Endometrium (tissue), 2 donors: ENCODE measurements around the gene LTBP2.

ENCODE experiments used
- FAIRE-seq: peaks from 2 replicates; lab custom pipeline; 2012; peaks lifted over from hg19 to GRCh38; lab: Jason Lieb, UNC
- donor health status: control.
- donor health status: control.

LTBP2 gene

DNA sequence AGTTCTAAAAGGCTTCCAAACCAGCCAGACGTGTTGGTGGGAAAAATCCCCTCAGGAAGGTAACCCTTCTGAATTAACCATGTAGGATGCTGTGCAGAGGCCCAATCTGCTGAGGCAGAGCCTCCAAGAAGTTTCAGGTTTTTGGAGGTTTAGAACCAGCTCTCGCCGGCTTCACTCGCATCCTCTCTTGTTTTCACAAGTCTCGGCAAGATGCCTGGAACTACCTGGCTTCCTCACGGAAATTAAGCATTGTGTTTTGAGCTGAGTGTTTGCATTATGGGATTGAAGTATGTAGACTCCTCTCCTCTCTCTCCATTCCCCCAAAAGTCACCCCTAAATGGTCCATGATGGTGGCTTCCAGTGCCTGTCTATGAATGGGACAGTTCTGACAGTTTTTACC, 20.6 kb downstream of the LTBP2 start:
- no peak for FAIRE-seq

DNA sequence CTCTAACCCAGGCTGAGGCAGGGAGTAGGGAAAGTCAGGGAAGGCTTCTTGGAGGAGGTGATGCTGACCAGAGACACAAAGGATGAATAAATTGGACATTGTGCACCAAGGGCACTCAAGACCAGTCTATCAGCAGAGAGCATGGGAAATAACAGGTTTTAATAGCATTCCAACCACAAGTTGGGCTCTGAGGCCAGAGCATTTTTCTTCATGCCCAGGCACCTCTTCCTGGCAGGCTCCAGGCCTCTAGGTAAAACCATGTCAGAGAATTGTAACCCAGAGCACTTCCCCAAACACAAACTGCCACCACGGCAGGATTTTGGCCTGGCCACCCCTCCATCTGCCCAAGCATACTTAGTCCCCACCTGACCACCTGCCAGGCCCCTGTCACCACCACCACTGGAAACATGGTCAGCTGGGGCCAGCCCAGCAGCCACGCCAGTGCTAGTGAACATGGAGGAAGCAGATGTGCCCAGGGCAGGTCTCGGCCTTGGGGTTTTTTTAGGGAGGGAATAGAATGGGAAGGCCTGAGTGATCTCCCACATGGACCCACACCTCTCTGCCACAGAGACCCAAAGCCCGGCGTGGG, 22.7 kb downstream of the LTBP2 start:
- no peak for FAIRE-seq

DNA sequence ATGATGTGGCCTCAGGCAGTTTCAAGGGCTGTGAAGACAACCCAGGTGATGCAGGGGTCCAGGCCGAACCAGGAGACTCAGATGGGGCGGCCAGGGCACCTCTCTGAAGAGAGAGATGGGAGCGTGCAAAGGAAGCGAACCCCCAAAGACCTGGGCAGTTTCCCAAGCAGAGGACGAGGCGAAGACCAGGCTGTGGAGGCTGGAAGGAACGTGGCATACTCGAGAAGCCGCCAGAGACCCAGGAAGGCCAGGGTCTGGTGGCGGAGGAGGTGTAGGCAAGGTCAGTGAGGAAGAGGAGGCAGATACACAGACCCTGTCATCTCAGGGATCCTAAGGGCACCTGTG, 24.7 kb downstream of the LTBP2 start:
- FAIRE-seq, result no peak

DNA sequence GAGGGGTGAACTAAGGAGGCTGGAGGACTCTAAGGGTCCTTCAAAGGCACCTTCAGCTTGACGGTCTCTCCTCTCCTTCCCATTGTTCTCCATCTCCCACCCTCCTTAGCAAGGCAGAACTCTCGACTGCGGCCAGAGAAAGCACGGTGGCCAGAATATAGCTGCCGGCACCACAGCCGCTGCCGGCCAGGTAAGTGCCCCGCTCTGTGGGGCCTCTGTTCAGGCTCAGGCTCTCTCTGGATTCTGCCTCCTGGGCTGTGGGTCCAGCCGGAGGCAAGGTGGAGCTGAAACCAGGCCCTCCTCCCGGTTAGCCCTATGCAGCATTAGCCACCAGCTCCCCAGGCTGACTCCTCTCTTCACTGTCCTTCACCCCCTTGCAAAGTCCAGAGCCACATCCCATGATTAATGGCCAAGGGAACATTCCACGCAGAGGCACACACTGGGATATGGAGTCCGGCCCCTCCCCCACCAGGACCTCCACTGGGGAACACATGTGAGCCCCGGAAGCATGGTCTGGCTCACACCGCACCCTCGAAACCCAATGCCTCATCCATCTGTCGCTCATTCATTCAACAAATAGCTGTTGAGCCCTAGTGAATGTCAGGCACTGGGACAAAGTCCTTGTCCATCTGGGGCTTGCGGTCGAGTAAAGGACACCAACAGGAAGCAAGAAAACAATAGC, 25.2 kb downstream of the LTBP2 start:
- no peak for FAIRE-seq

DNA sequence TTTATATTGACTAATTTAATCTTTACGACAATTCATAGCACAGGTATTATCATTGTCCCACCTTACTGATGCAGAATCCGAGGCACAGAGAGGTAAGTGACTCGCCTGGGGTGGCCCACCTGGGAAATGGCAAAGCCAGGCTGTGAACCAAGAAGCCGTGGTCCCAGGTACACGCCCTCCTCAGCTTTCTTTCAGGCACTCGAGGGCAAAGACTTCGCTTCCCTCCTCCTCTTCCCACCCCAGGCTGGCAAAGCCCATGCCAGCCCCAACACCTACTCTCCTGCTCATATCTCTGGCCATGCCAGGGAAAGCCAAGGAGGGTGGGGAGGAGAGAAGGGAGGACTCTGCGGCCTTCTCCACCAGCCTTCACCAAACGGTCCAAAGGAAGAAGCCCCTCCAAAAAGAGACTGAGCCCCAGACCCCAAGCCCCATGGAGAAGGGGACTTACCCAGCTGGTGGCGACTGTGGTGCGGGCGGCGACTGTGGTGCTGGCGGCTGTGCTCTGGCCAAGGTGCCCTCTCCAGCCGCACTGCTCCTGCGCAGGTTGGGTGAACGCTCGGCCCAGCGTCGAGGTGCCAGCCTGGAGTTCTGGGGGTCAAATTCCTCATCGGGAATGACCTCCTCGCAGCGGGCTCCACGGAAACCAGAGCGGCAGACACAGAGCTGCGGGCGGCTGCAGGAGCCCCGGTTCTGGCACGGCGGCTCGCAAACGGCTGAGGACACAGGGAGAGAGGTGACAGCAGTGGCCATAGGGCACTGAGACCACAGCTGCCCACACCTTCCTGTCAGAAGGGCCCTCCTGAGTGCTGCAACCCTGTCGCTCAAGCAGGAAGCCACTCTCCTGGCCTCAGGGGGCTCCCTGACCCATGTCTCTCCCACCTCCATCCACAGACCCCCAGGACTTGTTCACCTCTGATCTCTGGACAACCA, 26.4 kb downstream of the LTBP2 start:
- FAIRE-seq, result no peak

DNA sequence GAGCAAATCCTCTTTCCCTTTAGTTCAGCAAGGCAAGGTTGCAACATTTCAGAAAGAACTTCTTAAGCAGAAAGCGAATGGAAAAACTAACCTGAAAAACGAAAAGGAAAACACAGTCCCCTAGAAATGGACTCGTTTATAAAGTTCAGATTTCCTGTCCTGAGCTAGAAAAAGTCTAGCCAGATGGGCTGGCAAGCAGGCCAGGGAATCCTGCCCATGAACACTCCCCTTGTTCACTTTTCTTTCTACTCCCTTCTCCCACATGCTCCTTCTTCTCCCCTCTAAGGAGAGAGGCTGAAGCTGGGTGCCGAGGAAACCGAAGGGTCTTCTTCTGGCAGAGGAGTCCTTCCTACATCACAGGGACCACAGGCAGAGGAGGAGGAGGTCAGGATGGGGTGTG, 27.1 kb downstream of the LTBP2 start:
- no peak for FAIRE-seq

DNA sequence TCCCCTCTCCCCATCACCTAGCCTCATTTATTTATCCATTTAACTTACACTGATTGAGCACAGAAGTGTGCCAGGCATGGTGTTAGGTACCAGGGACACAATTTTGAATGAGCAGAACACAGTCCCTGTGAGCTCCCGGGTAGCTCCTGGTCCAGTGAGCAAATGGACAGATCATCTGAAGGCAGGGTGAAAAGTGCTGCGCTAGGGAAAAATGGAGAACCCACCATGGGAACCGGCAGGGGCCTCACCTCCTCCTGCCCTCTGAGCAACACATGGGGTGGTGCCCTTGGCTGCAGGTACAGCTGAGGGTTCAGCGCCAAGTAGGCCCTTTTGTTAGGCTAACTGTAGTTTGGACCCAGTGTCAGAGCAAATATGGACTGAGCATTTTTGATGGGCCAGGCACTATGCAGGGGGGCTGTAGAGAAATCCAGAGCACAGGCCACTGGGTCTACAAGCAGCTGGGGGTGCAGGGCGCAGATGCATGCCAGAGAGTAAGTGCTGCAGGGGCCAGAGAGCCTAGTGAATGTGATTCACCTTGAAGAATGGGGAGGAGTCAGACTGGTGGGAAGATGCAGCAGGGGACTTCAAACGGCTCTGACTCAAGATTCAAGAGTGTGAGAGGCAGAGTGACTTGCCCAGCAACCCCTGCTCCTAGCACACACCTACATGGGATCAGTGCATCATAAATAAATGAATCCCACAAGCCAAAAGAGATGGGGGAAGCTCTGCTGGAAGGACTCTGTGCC, 28.2 kb downstream of the LTBP2 start:
- FAIRE-seq, result no peak

DNA sequence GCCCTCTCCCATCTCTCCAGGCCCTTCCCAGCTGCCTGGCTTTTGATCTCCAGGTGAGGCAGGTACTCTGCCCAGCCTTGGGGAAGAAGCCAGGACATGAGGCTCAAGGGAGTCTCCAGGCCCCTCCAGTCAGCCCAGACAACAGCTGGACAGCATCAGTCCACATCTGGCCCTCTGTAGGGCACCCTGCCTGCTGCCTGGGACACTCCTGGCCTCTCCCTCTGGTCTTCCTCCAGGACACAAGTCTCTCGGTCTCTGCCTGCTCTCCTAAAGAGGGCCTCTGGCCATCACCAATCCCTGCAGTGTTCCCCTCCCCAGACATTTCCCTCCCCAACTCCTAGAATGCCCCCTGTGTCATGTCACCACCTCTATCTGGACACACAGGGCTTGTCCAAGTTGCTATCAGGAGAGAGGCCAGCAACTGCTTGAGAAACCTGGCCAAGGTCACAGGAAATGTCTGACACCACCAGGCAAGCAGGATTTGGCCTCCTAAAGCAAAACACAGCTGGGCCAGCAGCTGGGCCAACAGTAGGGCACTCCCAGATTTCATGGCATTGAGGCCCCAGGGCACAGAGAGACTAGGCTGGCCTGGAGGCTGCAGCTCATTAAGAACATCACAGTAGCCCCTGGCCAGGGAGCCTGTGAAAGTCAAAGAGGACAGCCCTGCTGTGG, 29.0 kb downstream of the LTBP2 start:
- FAIRE-seq, result no peak

DNA sequence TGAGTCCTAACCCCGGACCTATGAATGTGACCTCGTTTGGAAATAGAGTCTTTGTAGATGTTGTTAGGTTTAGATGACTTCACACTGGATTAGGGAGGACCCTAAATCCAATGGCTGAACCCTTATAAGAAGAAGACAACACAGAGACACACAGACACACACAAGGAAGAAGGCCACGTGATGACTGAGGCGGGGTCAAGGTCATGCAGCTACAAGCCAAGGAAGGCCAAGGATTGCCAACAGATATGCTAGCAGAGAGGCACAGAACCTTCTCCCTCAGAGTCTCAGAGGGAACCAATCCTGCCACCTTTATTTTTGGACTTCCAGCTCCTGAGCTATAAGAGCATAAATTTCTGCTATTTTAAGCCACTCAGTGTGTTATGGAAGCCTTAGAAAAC, 31.8 kb downstream of the LTBP2 start:
- FAIRE-seq, result no peak

DNA sequence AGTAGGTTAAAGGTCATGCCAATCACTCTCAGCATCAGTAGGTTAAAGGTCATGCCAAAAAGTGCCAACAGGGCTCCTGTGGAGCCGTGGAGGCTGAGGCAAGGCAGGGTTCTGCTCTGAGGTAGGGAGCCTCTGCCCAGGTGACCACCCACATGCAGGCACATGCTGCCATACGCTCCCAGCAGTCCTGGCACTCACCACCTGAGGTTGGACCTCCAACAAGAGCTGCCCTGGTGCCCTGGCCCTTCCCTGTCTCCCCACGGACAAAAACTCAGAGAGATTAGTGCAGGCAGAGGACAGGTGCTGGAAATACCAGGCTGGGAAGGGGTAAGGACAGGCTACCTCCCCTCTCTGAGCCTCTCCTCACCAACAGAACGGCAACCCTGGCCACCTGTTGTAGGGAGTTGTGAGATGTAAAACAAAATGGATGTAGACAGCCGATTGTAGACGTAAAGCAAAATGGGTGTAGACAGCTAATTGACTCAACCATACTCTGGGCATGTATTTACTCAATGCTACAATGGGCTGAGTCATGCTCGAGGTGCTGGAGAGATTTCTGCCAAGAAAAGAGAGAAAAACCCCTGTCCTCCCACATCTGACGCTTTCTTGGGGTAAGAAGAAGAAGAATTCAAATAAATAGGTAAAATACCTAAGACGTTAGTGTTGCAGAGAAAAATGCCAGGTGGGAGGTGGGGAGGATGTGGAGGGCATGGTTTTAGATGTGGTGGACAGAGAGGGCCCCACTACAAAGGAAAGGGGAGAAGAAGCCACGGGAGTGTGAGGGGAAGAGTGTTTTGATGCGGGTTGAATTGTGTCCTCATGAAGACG, 32.4 kb downstream of the LTBP2 start:
- no peak for FAIRE-seq

DNA sequence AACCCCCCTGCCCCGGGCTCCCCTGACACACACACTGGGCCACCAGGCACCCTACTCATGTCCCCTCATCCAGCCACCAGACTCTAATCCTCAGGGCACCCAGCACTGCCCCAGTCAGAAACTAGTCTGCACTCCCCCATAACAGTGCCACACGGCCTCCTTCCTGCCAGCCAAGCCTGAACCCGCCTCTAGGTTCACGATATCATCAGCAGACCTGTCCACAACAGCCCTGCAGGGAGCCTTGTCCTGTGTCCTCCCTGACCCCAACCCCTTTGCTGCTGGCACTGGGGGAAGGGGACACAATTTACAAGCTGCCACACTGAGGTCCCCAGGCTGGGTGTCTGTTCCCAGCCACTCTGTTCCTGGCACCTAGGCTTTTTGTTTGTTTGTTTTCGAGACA, 33.6 kb downstream of the LTBP2 start:
- no peak for FAIRE-seq

DNA sequence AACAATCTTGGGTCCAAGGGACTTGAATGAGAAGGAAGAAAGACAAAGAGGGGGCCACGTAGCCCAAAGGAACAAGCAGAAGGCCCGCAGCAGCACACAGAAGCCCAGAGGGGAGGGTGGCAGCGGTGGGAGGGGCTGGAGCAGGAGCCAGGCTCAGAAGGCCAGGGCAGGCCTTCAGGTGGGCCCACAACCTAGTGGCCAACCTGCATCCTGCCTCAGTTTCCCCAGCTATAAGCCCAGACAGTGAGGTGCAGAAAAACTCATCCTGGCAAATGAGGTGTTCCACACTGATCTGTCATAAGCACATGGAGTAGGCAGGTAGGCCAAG, 34.1 kb downstream of the LTBP2 start:
- FAIRE-seq, result no peak

DNA sequence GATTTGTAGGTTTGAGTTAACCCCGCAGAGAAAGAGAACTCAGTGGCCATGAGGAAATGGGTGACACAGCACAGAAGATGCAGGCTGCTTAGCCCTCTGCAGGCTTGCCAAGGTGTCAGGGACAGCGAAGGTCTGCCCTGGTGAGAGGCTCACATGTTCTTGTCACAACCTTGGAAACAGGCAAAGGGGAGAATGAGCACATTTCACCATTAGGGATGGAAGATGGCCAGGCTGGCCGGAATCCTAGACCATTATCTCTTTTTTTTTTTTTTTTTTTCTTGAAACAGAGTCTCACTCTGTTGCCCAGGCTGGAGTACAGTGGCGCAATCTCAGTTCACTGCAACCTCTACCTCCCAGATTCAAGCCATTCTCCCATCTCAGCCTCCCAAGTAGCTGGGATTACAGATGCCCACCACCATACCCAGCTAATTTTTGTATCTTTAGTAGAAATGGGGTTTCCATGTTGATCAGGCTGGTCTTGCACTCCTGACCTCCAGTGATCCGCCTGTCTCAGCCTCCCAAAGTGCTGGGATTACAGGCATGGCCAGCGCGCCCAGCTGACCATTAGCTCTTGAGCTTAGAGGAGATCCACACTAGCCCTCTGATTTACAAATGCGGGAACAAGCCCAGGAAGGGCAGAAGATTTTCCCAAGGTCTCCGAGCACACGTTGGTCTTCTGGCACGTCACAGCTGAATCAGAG, 34.6 kb downstream of the LTBP2 start:
- no peak for FAIRE-seq

DNA sequence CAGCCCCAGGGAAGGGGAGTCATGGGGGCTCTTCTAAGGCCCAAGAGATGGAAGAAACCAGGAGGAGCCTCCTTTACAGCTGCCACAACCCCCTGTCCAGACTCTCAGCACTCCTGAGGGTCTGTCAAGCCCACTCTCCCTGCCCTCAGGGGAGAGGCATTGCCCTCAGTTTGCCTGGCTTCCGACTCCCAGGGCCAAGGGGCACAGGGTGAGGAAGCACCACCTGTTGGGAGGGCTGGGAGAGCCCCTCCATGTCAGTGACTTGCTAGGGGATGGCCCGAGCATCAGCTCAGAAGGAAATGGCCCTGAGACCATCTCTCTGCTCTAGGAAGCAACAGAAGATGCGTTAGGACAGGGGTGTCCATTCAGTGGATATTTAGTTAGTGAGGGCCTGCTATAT, 36.1 kb downstream of the LTBP2 start:
- FAIRE-seq, result no peak

DNA sequence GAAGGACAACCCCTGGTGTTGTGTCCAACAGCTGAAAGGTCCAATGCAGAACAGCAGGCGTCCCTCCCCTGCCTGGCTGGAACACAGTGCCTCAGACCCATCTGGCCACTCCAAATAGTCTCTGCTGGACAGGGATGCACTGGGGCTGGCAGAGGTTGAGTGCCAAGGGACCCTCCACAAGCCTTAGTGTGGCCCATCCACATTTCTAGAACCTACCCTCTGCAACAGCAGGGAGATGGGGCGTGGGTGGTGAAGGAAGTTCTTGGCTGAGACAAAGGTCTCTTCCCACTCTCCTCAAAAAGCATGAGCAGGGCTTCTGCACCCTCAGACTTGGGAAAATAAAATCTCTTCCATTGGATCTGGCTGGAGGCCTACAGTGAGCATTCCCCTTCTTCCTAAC, 36.5 kb downstream of the LTBP2 start:
- no peak for FAIRE-seq

DNA sequence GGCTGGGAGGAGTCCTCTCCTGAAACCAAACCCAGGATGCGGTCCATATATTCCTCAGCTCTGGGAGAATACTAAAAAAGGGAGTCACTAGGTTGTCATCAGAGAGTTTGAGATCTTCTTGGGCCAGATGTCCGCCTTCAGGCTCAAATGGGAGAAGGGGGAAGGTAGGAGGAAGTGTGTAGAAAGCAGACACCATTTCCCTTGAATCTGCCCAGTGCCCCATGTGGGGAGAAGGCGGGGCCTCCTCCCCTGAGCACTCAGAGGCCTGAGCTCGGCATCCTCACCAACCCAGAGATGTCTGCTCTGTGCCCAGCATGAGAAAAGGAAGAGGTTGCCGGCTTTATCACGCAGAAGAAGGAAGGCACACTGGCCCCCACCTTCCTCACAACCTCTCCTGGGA, 37.3 kb downstream of the LTBP2 start:
- FAIRE-seq, result no peak

DNA sequence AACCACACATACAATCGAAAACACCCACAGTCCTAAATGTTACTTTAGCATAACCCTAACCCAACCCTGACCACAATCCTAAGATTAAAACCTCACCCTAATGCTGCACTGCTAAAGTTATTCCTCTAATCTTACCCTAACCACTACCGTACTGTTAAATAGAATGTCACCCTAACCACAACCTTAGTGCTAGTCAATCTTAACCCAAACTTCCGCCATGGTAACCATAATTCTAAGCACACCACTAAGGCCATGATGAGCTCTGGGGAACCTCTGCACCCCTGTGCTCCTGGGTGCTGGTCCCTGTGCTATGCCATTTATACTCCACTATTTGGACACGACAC, 38.0 kb downstream of the LTBP2 start:
- no peak for FAIRE-seq

DNA sequence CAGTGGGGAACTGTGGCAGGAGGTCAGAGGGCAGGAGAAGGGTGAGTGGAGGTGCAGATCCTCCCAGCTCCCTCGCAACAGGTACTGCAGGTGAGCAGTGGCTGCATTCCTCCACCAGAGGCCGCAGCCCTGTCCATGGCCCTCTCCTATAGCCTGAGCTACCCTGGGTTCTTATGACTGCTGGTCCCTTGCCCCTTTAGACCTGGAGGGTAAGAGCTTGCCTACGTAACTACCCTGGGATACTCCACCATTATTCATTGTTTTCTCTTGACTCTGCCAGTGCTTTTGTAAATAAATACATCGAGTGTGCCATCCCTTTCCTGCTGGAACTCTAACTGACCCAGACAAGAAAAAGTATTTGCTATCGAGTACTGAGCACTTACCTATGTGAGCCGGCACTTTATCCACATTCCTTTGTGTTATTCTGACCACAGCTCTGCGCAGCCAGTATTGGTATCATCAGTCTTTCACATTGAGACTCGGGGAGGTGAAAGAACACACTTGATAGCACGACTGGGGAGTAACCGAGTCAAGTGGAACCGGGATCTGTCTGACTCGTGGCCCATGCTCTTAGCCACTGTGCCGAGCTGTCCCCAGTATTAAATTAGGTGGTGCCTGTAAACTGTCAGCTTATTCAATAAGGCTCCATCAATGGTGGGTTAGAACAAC, 38.5 kb downstream of the LTBP2 start:
- FAIRE-seq, result no peak

DNA sequence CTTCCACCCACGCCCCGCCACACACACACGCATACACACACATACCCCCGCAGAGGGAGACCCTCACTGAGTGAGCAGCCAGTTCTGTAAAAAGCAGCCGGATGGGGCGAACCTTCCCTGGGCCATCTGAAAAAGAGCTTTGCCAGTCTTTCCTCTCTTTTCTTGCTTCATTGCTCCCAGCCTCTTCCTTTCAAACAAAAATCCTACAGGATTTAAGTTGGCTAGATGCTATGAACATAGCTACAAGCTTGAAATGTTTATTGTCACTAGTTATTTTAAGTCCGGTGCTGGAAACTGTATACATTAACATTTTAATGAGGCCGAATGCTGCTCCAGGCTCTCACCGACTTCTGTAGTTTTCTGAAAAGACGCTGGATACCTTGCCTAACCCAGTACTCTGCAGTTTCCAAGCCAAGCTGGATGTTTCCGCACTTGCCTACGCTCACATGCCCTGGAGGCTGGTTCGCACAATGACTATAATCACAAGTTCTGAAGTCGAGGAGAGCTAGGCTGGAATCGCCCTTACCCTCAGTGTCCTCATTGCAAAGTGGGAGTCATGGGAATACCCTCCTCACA, 39.2 kb downstream of the LTBP2 start:
- FAIRE-seq, result no peak
